Upper lobe of right lung (tissue), 1 donor: ENCODE data around the gene DAB1. TPM values are rescaled to one million over a fixed set of nuclear protein-coding genes. Genes with fewer than 3 reads are reported as not detected.

ENCODE experiments used
- ATAC-seq: fragments of 200-7000 bp; cut with Tn5 transposase; one replicate; pipeline ENCODE4 v1.9.1; 2020; ENCODE audit warnings: mild to moderate bottlenecking, moderate library complexity
- DNase-seq: peaks from one replicate; pipeline ENCODE4 v3.0.0-alpha.2; 2020
- H3K27ac ChIP-seq: fragments of 200-600 bp; one replicate; pipeline ENCODE4 v1.8.0; 2022
- H3K27me3 ChIP-seq: fragments of 200-600 bp; one replicate; pipeline ENCODE4 v1.8.0; 2022; ENCODE audit warnings: mild to moderate bottlenecking
- H3K36me3 ChIP-seq: fragments of 200-600 bp; one replicate; pipeline ENCODE4 v1.8.0; 2022
- H3K4me1 ChIP-seq: fragments of 200-600 bp; one replicate; pipeline ENCODE4 v1.8.0; 2022
- H3K4me3 ChIP-seq: fragments of 200-600 bp; one replicate; pipeline ENCODE4 v1.8.0; 2022; ENCODE audit warnings: mild to moderate bottlenecking
- H3K9me3 ChIP-seq: fragments of 200-600 bp; one replicate; pipeline ENCODE4 v1.8.0; 2022
- CTCF ChIP-seq: fragments of 200-600 bp; IDR thresholded peaks from one replicate; pipeline ENCODE4 v1.8.0; 2022; ENCODE audit warnings: antibody characterized with exemption
- intact Hi-C: fragments of 100-400 bp; cut with DNase I; formaldehyde crosslinking; loops from one replicate; pipeline ENCODE4 v1.11.0; 2022
- total RNA-seq: library from RNA; stranded (reverse); fragmentation: NEBNext Ultra II Directional; extraction: Animal tissue kit (Norgen Biotek cat#: 25700); gene quantifications from one replicate; pipeline ENCODE4 v1.2.1, GENCODE V29; 2021
- donor health status: DM: no; HTN: yes; CAD: no; lungs with severe emphysema.

The DAB1 gene
- total RNA-seq, 1 donor from 2014 or later: 0.29 TPM

GRCh38 chr1:57015071-57015470 is 408.8 kb downstream of the DAB1 start:
- intact Hi-C loops: no loop called here
- H3K4me1 ChIP-seq: no peaks in the 10 kb centered on the region
- no peak overlapping the region for H3K27ac ChIP-seq
- no peak for TF ChIP-seq CTCF
- no peaks in the 10 kb centered on the region for H3K9me3 ChIP-seq
- ATAC-seq (no peak), DNase-seq (no peak)
- H3K27me3 ChIP-seq: no peaks in the 10 kb centered on the region
- no peak overlapping the region for H3K4me3 ChIP-seq
- H3K36me3 ChIP-seq: no peaks in the 10 kb centered on the region

- Histone ChIP-seq H3K27me3 (no peaks in the 10 kb centered on the region), H3K4me3 (no peak overlapping the region), H3K9me3 (no peaks in the 10 kb centered on the region), H3K4me1 (no peaks in the 10 kb centered on the region), H3K27ac (no peak overlapping the region), H3K36me3 (no peaks in the 10 kb centered on the region)
- TF ChIP-seq CTCF: no peak
- ATAC-seq (no peak), DNase-seq (no peak)
- intact Hi-C loops: no loop called here
Observed at GRCh38 chr1:57013522-57013921, 410.3 kb downstream of the DAB1 start.

GRCh38 chr1:57012315-57012714 is 411.5 kb downstream of the DAB1 start:
- Histone ChIP-seq H3K4me3 (no peak overlapping the region), H3K27ac (no peak overlapping the region), H3K27me3 (no peaks in the 10 kb centered on the region), H3K36me3 (no peaks in the 10 kb centered on the region), H3K4me1 (no peaks in the 10 kb centered on the region), H3K9me3 (no peaks in the 10 kb centered on the region)
- DNase-seq (no peak), ATAC-seq (no peak)
- intact Hi-C loops: no loop called here
- TF ChIP-seq CTCF: no peak

GRCh38 chr1:57010511-57010910 is 413.3 kb downstream of the DAB1 start:
- Histone ChIP-seq H3K27me3 (no peaks in the 10 kb centered on the region), H3K36me3 (no peaks in the 10 kb centered on the region), H3K9me3 (no peaks in the 10 kb centered on the region), H3K4me1 (no peaks in the 10 kb centered on the region), H3K27ac (no peak overlapping the region), H3K4me3 (no peak overlapping the region)
- no peak for TF ChIP-seq CTCF
- intact Hi-C loops: no loop called here
- DNase-seq (no peak), ATAC-seq (no peak)

GRCh38 chr1:57007948-57008347 is 415.9 kb downstream of the DAB1 start:
- Histone ChIP-seq H3K4me1 (no peaks in the 10 kb centered on the region), H3K27ac (no peak overlapping the region), H3K36me3 (no peaks in the 10 kb centered on the region), H3K27me3 (no peaks in the 10 kb centered on the region), H3K4me3 (no peak overlapping the region), H3K9me3 (no peaks in the 10 kb centered on the region)
- no peak for TF ChIP-seq CTCF
- no peak for DNase-seq
- intact Hi-C loops: no loop called here
- ATAC-seq: peak; percentile 66

GRCh38 chr1:57007472-57007871 is 416.4 kb downstream of the DAB1 start:
- H3K27ac ChIP-seq: no peak overlapping the region
- TF ChIP-seq CTCF: no peak
- ATAC-seq (no peak), DNase-seq (no peak)
- intact Hi-C loops: no loop called here
- H3K36me3 ChIP-seq: no peaks in the 10 kb centered on the region
- no peaks in the 10 kb centered on the region for H3K9me3 ChIP-seq
- no peak overlapping the region for H3K4me3 ChIP-seq
- H3K4me1 ChIP-seq: no peaks in the 10 kb centered on the region
- no peaks in the 10 kb centered on the region for H3K27me3 ChIP-seq
